K562 (cell line): ENCODE results near the gene MYL6B. TPM values are rescaled to one million over a fixed set of nuclear protein-coding genes. Genes with fewer than 3 reads are reported as not detected.

ENCODE experiments used
- CHD7 ChIP-seq: fragments of 200-600 bp; sonication (generic); IDR thresholded peaks from one replicate; pipeline ENCODE4 v1.6.1; 2012; ENCODE audit warnings: mild to moderate bottlenecking, low read depth, low read length, inconsistent platforms
- NFE2 ChIP-seq: IDR thresholded peaks from 2 replicates; pipeline ENCODE4 v1.6.1; 2014; ENCODE audit warnings: antibody characterized with exemption, low read depth
- PATZ1 ChIP-seq: fragments of 250-450 bp; sonication (Bioruptor Pico); IDR thresholded peaks from 2 replicates; pipeline ENCODE4 v1.5.0; 2020; ENCODE audit warnings: mild to moderate bottlenecking, borderline replicate concordance
- SRSF1 ChIP-seq: fragments of 200-400 bp; formaldehyde crosslinking; IDR thresholded peaks from 2 replicates; pipeline ENCODE4 v1.6.1; 2017; ENCODE audit warnings: mild to moderate bottlenecking, low read depth, low read length, moderate library complexity
- SRSF3 ChIP-seq: fragments of 200-400 bp; formaldehyde crosslinking; IDR thresholded peaks from 2 replicates; pipeline ENCODE4 v1.6.1; 2016; ENCODE audit warnings: mild to moderate bottlenecking, low read length, moderate library complexity; ENCODE audit not compliant: insufficient read depth
- ZNF79 ChIP-seq: fragments of 250-450 bp; sonication (Bioruptor Pico); IDR thresholded peaks from 2 replicates; pipeline ENCODE4 v1.4.0; 2020; ENCODE audit warnings: low read depth, mild to moderate bottlenecking, moderate library complexity
- polyA plus RNA-seq, 8 experiments: library from polyadenylated mRNA; depleted of rRNA in 4 of 8; stranded (reverse) in 5 of 8; unstranded in 3 of 8; fragments of >200 nt; fragmentation: Nextera tagmentation in 2 of 8; fragmentation: Illumina TruSeq in 1 of 8; extraction: Ambion mirVana in 2 of 8; extraction: Trizol in 1 of 8; gene quantifications; 2 replicates each; pipeline versions ENCODE4 v1.2.1 to v1.2.3, GENCODE V29; 2011 to 2014; ENCODE audit warnings: inconsistent platforms in 1 of 8, missing spikeins in 1 of 8
- total RNA-seq, 7 experiments: library from RNA; depleted of rRNA in 6 of 7; stranded (reverse); fragments of >200 nt in 6 of 7; fragmentation: Illumina TruSeq in 2 of 7; extraction: Trizol in 2 of 7; gene quantifications; 2 replicates each; pipeline versions ENCODE4 v1.2.1 to v1.2.3, GENCODE V29; 2011 to 2021; ENCODE audit warnings: low replicate concordance in 1 of 7
- TF ChIP-seq, protein P1 (sequence below): sonication (generic); formaldehyde crosslinking; IDR thresholded peaks from 2 replicates; pipeline ENCODE4 v1.8.1; 2023; ENCODE audit warnings: missing genetic modification reagents, mild to moderate bottlenecking, borderline replicate concordance

Gene MYL6B
- total and polyA plus RNA-seq, 9 of the 15 experiments (the other 6 are each of a cell fraction or from before 2014, with no cell fraction given), result 42.8 to 77.3 (median 68.6) TPM

GRCh38 chr12:56117778-56118687, 34.4 kb upstream of the MYL6B start, which contains the start of gene ZC3H10 (continued):
- peak; percentile 85; the same call in 1 of the 2 replicates for TF ChIP-seq PATZ1 (CRISPR knock-in tag)
- TF ChIP-seq CHD7, result no peak
- 0 out of 2 replicates have a peak, but pooled peaks have one; percentile 1 for TF ChIP-seq NFE2
- TF ChIP-seq, protein P1, sequence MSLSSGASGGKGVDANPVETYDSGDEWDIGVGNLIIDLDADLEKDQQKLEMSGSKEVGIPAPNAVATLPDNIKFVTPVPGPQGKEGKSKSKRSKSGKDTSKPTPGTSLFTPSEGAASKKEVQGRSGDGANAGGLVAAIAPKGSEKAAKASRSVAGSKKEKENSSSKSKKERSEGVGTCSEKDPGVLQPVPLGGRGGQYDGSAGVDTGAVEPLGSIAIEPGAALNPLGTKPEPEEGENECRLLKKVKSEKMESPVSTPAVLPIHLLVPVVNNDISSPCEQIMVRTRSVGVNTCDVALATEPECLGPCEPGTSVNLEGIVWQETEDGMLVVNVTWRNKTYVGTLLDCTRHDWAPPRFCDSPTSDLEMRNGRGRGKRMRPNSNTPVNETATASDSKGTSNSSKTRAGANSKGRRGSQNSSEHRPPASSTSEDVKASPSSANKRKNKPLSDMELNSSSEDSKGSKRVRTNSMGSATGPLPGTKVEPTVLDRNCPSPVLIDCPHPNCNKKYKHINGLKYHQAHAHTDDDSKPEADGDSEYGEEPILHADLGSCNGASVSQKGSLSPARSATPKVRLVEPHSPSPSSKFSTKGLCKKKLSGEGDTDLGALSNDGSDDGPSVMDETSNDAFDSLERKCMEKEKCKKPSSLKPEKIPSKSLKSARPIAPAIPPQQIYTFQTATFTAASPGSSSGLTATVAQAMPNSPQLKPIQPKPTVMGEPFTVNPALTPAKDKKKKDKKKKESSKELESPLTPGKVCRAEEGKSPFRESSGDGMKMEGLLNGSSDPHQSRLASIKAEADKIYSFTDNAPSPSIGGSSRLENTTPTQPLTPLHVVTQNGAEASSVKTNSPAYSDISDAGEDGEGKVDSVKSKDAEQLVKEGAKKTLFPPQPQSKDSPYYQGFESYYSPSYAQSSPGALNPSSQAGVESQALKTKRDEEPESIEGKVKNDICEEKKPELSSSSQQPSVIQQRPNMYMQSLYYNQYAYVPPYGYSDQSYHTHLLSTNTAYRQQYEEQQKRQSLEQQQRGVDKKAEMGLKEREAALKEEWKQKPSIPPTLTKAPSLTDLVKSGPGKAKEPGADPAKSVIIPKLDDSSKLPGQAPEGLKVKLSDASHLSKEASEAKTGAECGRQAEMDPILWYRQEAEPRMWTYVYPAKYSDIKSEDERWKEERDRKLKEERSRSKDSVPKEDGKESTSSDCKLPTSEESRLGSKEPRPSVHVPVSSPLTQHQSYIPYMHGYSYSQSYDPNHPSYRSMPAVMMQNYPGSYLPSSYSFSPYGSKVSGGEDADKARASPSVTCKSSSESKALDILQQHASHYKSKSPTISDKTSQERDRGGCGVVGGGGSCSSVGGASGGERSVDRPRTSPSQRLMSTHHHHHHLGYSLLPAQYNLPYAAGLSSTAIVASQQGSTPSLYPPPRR (CRISPR knock-in tag), result peak; percentile 96; the same call in 1 of the 2 replicates
- TF ChIP-seq ZNF79 (CRISPR knock-in tag), result no peak
- no peak for TF ChIP-seq SRSF3
- no peak for TF ChIP-seq SRSF1
